ENCODE results near the gene MS4A4E.
"Not testable (repeated sequence)": the region's sequence is repeated elsewhere in the genome, so short reads cannot be mapped to it uniquely, and the experiment has no call there.

The MS4A4E gene

DNA sequence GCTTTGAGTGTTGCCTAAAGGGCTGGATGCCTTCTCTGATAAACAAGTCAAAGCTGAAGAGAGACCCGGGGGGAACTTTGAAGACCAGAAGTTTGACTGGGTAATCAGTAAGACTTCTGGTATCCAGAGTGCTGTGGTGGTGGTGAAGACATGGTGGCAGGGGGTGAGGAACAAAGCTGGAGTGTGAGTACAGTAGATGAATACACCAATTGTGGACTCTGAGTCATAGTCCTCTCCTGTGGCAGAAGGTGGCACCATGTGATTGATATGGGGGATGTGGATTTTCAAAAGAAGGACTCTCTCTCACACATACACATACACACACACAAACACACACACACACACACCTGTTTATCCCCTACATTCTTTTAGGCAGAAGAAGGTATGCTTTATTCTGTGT, 72.4 kb downstream of the MS4A4E start:
- DNase-seq, result no peak

DNA sequence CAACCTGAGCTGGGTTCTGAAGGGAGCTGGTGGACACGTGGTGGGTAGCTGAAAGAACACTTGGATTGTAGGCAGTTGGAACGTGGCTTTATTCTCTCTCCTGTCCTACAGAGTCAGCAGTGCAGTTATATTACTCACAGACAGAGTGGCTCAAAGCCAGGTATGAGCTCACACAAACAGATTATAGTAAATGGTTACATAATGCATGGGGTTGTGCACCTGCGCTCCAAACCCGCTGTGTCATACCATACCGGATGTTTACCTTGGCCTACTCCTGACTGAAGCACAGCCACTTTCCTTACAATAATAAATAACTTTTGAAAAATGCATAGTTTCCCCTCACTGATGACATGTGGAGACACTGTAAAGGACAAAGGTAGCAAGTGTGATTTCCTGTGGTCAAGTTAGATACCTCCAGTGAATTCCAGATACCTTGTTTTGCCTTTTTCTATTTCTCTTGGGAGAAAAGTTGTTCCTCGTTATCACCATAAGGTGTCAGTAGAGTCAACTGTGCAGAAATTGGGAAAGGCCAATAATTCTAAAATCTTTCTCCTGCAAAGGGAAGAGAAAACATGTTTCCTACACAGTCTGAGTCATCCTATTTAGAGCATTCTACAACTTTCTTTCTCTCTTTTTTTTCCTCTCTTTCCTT, 73.5 kb downstream of the MS4A4E start:
- DNase-seq, result no peak

DNA sequence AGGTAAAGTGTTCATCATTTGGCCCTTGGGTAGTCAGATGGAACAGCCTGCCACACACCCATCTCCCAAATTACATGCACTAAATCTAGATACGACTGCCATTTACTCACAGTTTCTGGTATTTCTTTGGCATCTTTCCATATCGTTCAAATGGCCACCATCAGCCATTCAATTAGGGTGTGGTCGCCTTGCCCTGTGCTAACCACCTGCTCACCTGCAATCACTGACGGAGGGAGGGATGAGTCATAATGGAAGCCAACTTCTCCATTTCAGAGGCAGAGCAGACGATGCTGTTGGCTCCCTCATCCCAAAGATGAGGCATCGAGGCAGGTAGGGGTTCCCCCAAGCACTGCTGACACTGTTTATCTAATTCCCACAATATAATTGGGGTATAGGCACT, 74.6 kb downstream of the MS4A4E start:
- no peak for DNase-seq

DNA sequence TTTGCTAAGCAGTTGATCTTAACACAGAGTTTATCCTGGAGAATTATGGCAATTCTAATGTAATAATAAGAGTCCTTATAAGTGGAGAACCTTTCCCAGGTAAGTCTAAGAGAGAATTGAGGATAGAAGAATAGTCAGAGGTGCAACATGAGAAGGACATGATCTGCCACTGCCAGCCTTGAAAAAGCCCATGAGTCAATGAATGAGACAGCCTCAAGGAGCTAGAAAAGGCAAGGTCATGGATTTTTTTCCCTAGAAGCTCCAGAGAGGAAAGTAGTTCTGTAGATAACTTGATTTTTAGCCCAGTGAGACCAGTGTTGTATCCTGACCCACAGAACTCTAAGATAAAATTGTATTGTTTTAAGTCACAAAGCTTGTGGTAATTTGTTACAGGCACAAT, 77.0 kb downstream of the MS4A4E start:
- no peak for DNase-seq

DNA sequence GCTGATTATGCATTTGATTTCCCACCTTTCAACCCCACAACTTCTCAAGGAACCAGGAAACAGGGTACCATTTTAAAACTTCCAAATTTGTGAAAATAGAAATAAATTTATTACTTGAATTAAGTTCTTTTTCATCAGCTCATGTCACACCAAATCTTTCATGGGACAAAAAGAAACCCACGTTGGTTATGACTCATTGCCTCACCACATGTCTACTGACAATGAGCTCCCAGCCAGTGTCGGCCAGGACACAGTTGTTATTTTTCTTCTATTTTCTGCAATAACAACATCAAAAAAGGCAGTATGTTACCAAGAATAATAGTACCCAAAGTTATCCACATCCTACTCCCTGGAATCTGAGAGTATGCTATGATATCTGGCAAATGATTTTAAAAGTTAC, 77.4 kb downstream of the MS4A4E start:
- DNase-seq, result no peak

DNA sequence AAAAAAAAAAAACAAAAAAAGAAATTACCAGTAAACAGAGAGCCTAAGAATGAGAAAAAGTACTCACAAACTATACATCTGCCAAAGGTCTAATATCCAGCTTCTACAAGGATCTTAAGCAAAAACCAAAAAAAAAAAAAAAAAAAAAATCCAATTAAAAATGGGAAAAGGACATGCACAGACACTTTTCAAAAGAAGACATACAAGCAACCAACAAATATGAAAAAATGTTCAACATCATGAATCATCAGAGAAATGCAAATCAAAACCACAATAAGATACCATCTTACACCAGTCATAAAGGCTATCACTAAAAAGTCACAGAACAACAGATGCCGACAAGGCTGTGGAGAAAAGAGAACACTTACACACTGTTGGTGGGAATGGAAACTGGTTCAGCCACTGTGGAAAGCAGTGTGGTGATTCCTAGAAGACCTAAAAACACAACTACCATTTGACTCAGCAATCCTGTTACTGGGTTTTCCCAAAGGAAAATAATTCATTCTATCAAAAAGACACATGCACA, 78.3 kb downstream of the MS4A4E start:
- DNase-seq, result no peak

DNA sequence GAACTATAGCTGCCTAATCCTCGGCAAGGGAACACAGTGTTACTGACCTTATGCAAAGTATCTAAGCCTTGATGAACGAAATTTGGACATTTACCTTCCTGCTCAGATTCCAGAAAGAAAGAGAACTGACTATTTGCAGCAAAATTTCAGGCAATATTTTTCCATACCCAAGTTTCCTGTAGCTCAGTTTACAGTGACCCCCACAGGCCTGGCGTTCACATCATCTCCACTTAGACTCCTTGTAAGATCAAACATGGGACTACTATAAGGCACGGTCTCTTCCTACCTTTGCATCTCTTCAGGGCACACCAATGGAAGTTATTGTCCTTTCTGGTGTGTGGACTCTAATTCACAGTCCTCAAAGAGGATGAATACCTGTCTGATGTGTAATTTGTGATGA, 81.2 kb downstream of the MS4A4E start:
- DNase-seq, result no peak

DNA sequence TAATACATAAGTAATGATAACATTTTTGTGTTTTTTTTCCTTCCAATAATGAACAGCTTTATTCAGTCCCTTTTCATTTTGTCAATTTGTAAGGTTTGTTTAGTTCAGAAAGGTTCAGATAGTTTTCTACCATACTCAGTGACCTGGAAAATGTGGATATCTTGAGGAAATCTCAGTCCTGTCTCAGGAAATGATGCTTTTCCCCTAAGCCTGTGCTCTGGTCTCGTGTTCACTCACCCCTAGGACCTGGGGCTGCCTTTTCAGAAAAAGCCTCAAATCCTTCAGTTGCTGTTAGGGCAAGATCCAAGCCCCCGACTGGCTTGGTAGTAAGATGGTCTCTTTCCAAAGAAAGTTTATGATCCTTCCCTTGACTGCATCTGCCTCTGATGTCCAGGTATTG, 81.8 kb downstream of the MS4A4E start:
- no peak for DNase-seq

DNA sequence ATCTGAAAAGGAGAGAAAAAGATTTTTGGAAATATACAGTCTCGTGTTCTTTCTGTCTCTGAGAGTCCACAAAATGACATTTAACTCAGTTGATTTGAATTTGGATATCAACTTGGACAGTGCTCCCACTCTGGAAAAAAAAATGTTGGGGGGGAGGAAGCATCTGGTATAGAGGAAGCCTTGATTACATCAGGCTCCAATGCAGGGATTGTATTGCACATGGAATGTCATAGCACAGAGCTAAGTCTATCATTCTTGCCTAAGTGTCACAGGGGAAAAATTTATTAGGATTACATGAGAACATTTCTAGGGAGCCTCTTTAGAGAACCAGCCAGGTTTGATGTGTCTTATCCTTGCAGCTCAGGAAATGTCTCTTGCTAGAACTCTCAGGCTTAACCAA, 83.1 kb downstream of the MS4A4E start:
- no peak for DNase-seq

DNA sequence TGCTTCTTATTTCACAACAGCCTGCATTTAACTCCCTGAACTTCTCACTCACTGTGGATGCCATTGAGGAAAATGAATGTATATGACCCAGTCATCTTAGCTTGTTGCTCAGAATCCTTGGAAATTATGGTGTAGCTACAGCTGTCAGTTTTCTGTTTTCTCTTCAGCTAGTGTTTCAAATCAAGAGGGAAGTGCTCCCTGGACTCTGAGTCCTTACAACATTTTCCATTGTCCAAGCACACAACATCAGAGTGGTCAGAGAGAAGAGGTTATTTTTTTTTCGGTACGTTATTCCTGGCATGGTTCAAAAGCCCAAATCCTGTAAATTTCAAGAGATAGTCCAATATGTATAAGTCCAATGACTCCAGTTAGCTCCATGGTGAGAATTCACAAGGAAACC, 83.7 kb downstream of the MS4A4E start:
- DNase-seq, result no peak

DNA sequence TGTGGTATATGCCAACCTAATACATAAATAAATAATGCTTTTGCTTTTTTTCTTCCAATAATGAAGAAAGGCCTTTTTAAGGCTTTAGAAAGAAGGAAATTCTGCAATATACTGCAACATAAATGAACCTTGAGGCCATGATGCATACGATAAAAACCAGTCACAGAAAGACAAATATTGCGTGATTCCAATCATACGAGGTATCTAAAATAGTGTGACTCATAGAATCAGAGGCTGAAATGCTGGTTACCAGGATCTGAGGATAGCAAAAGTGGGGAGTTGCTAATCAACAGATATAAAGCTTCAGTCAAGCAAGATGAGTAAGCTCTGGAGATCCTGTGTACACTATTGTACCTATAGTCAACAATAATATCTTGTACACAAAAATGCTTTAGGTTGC, 84.3 kb downstream of the MS4A4E start:
- no peak for DNase-seq

DNA sequence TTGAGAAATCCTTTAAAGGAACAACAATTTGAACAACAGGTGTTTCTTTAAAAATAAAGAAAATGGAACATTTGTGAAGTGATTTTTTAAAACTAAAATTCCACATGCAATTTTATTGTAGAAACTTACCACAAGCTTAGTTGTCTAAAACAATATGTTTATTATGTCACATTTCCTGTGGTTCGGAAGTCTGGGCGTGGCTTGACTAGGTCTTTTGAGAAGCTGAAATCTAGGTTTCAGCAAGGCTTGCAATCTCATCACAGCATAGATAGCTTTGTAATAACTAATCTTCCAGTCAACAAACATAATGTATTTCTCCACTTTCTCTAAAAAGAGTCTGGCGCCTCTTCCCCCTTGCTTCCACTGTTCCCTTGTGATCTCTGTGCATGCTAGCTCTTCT, 87.0 kb downstream of the MS4A4E start:
- no peak for DNase-seq

DNA sequence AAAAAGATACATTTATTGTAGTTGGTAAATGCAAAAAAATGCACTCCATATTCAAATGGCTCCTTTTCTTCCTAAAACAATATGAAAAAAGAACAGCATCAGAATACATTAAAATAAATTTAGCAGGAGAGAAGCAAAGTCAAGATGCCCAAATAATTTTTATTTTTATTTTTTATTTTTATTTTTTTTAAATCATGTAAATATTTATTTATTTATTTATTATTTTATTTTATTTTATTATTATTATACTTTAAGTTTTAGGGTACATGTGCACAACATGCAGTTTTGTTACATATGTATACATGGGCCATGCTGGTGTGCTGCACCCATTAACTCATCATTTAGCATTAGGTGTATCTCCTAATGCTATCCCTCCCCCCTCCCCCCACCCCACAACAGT, 90.2 kb downstream of the MS4A4E start:
- DNase-seq, result not testable (repeated sequence)

DNA sequence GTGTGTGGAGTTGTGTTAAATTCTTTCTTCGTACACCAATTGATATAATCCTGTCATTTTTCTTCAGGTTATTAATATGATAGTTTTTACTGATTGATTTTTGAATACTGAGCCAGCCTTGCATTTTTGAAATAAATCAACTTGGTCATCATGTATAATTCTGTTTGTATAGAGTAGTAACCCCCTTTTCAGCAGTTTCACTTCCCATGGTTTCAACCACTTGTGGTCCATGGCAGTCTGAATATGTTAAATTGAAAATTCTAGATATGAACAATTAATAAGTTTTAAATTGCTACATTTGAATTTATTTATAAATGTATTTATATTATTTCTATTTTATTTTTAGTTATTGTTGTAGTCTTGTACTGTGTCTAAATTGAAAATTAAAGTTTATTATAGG, 92.7 kb downstream of the MS4A4E start:
- DNase-seq, result no peak

Data from CD4-positive, alpha-beta T cell treated with Interferon gamma for 1 hour (primary cell).